GM19324 (cell line): ENCODE measurements around the gene SSX2IP.

Experiments
- ATAC-seq: cut with Tn5 transposase; IDR thresholded peaks from one replicate; pipeline ENCODE4 v1.9.1; 2021; ENCODE audit warnings: mild to moderate bottlenecking, moderate library complexity; ENCODE audit not compliant: unreplicated experiment, low FRiP score

SSX2IP gene

GRCh38 chr1:84711121-84711520 is 20.9 kb upstream of the SSX2IP start:
- ATAC-seq: no peak

GRCh38 chr1:84709131-84709530 is 18.9 kb upstream of the SSX2IP start:
- ATAC-seq: no peak

- no peak for ATAC-seq
These were observed 17.8 kb upstream of the SSX2IP start for GRCh38 chr1:84708031-84708430.

GRCh38 chr1:84705513-84705912 is 15.3 kb upstream of the SSX2IP start:
- ATAC-seq: no peak

- no peak for ATAC-seq
These were observed 14.7 kb upstream of the SSX2IP start for GRCh38 chr1:84704872-84705417.

GRCh38 chr1:84703431-84703830 is 13.2 kb upstream of the SSX2IP start:
- ATAC-seq: no peak

GRCh38 chr1:84702143-84702542 is 11.9 kb upstream of the SSX2IP start:
- ATAC-seq: no peak

- no peak for ATAC-seq
These were observed 11.1 kb upstream of the SSX2IP start for GRCh38 chr1:84701376-84701775.

- ATAC-seq: peak; percentile 89
These were observed 9.8 kb upstream of the SSX2IP start for GRCh38 chr1:84700070-84700469.

GRCh38 chr1:84698151-84699110 is 8.2 kb upstream of the SSX2IP start:
- no peak for ATAC-seq

- no peak for ATAC-seq
These were observed 3.5 kb upstream of the SSX2IP start for GRCh38 chr1:84693785-84694184.

- ATAC-seq: no peak
These were observed 2.7 kb upstream of the SSX2IP start for GRCh38 chr1:84693005-84693404.

GRCh38 chr1:84692391-84692790 is 2.1 kb upstream of the SSX2IP start:
- no peak for ATAC-seq

- ATAC-seq: no peak
These were observed 992 bp upstream of the SSX2IP start for GRCh38 chr1:84691122-84691783.

- ATAC-seq: peak; percentile 72
These were observed 506 bp downstream of the SSX2IP start for GRCh38 chr1:84689514-84690396.

GRCh38 chr1:84688463-84689061 is 1.7 kb downstream of the SSX2IP start:
- no peak for ATAC-seq

- ATAC-seq: no peak
These were observed 2.4 kb downstream of the SSX2IP start for GRCh38 chr1:84687714-84688462.

- no peak for ATAC-seq
These were observed 4.0 kb downstream of the SSX2IP start for GRCh38 chr1:84686223-84686622.

GRCh38 chr1:84683508-84683907 is 6.8 kb downstream of the SSX2IP start:
- ATAC-seq: no peak
